Measurements from ENCODE around the gene GALNT9. TPM values are rescaled to one million over a fixed set of nuclear protein-coding genes. Genes with fewer than 3 reads are reported as not detected.

Gene GALNT9
- polyA plus RNA-seq, 2 of the 4 experiments (the other 2 are of a cell fraction) = 0.66 to 2.8 TPM

- Histone ChIP-seq H3K4me2 (no peak overlapping the region), H3K4me1 (no peaks in the 10 kb centered on the region), H3K9me3 (no peaks in the 10 kb centered on the region), H3K27ac (no peak overlapping the region), H3K4me3 (no peak overlapping the region)
- WGBS (ENCODE audit: missing lambda C conversion rate) = 81% methylated on average over 10 of the region's 10 CpGs
- TF ChIP-seq, protein P1, sequence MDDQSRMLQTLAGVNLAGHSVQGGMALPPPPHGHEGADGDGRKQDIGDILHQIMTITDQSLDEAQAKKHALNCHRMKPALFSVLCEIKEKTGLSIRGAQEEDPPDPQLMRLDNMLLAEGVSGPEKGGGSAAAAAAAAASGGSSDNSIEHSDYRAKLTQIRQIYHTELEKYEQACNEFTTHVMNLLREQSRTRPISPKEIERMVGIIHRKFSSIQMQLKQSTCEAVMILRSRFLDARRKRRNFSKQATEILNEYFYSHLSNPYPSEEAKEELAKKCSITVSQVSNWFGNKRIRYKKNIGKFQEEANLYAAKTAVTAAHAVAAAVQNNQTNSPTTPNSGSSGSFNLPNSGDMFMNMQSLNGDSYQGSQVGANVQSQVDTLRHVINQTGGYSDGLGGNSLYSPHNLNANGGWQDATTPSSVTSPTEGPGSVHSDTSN (IDR thresholded peaks at IDR 0.05) = no peak
- FAIRE-seq = no peak
- POLR2A ChIA-PET = no interaction called here
- ATAC-seq = no peak
- CTCF ChIA-PET = interaction anchor here (1.1 to 1.2 kb wide), 3 partner anchors 20 to 258 kb away, joined by 4 to 6 read pairs (median 5); no protein-coding TSS in a partner anchor
- no peak for DNase-seq (ENCODE audit: low read depth in 1 of 2, low spot score in 1 of 2)
These were observed 173.4 kb downstream of the GALNT9 start for GRCh38 chr12:132155771-132156572.

- H3K4me1 ChIP-seq = no peaks in the 10 kb centered on the region
- TF ChIP-seq GATA3 (IDR thresholded peaks at IDR 0.05; ENCODE audit: borderline replicate concordance) = no peak
- TF ChIP-seq SREBF2 (IDR thresholded peaks at IDR 0.05) = no peak
- TF ChIP-seq HDAC2 (IDR thresholded peaks at IDR 0.05) = 0 out of 2 replicates have a peak, but pooled peaks have one; percentile 26
- no peak; a peak in 2 of 6 replicates for ATAC-seq
- FAIRE-seq = no peak
- WGBS (ENCODE audit: missing lambda C conversion rate) = 89% methylated on average over 45 of the region's 51 CpGs
- ChIA-PET CTCF (interaction anchor here (0.6 to 1.2 kb wide), 4 partner anchors 21 to 260 kb away, joined by 3 to 6 read pairs (median 4); no protein-coding TSS in a partner anchor), POLR2A (no interaction called here)
- no peak overlapping the region for H3K27ac ChIP-seq
- no peaks in the 10 kb centered on the region for H3K9me3 ChIP-seq
- no peak overlapping the region for H3K4me2 ChIP-seq
- peak in 1 of 2 experiments; percentile 36 for DNase-seq (ENCODE audit: low read depth in 1 of 2, low spot score in 1 of 2)
- no peak overlapping the region for H3K4me3 ChIP-seq
These were observed 174.2 kb downstream of the GALNT9 start for GRCh38 chr12:132154941-132155770.

- Histone ChIP-seq H3K4me2 (no peak overlapping the region), H3K9me3 (no peaks in the 10 kb centered on the region), H3K27ac (no peak overlapping the region), H3K4me3 (no peak overlapping the region), H3K4me1 (no peaks in the 10 kb centered on the region)
- CTCF ChIA-PET = interaction anchor here (0.5 to 4.2 kb wide), 40 partner anchors 9 to 522 kb away, joined by 3 to 64 read pairs (median 4); partner anchors contain the start of genes NOC4L and P2RX2
- no peak for DNase-seq (ENCODE audit: low read depth in 1 of 2, low spot score in 1 of 2)
- WGBS (ENCODE audit: missing lambda C conversion rate) = 74% methylated on average over 16 of the region's 21 CpGs
- ATAC-seq = peak; percentile 45 to 49
- no peak for FAIRE-seq
- POLR2A ChIA-PET = no interaction called here
- TF ChIP-seq CHD2 (IDR thresholded peaks at IDR 0.05; ENCODE audit: low read length, partially characterized antibody) = no peak
- TF ChIP-seq EHMT2 (IDR thresholded peaks at IDR 0.05; ENCODE audit: low read depth) = no peak
- TF ChIP-seq JUN (IDR thresholded peaks at IDR 0.05) = no peak
- TF ChIP-seq, protein P2, sequence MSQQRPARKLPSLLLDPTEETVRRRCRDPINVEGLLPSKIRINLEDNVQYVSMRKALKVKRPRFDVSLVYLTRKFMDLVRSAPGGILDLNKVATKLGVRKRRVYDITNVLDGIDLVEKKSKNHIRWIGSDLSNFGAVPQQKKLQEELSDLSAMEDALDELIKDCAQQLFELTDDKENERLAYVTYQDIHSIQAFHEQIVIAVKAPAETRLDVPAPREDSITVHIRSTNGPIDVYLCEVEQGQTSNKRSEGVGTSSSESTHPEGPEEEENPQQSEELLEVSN (IDR thresholded peaks at IDR 0.05; ENCODE audit: borderline replicate concordance, low read depth) = no peak
- TF ChIP-seq, protein P3, sequence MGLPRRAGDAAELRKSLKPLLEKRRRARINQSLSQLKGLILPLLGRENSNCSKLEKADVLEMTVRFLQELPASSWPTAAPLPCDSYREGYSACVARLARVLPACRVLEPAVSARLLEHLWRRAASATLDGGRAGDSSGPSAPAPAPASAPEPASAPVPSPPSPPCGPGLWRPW (IDR thresholded peaks at IDR 0.05) = no peak
These were observed 175.0 kb downstream of the GALNT9 start for GRCh38 chr12:132154341-132154761.

DNA sequence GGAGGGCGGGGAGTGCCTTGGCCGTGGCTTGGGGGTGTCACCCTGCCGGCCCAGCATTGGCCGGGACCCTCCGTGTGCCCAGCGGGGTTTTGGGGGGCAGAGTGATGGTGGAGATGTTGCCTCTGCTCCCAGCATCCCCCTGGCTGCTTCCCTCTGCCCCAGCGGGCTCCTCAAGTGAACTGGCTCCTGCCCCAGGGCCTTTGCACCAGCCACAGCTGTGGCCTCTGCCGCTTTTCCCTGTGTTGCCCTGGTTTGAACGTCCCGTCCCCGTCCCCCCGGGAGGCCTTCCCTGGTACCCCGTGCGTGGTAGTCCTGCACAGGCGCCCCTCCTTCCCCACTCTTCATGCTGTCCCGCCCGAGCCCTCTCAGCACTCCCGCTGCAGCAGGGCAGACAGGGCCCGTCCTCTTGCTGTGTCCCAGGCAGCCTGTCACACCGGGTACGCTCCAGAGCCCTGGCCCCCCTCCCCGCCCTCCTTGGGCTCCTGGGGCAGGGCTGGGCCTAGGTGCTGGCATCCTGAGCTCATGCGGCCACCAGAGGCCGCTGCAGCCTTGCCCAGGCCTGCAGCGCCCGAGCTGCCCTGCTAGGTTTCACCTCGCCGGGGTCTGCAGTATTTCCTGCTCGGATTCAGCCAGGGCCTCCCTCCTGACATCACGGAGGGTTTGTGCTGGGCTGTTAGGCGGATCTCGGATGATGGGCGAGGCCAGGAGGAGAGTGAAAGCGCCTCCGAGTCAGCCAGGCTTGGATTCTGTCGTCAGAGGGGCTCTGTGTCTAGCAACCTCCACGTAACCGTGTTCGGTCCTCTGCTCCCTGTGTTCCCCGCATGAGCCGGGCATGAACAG, 175.7 kb downstream of the GALNT9 start:
- Histone ChIP-seq H3K4me3 (no peak overlapping the region), H3K27ac (no peak overlapping the region), H3K4me2 (0 out of 3 replicates have a peak overlapping the region, but pooled peaks have one; percentile 32), H3K9me3 (no peaks in the 10 kb centered on the region), H3K4me1 (no peaks in the 10 kb centered on the region)
- FAIRE-seq (no peak), DNase-seq (ENCODE audit: low read depth in 1 of 2, low spot score in 1 of 2) (peak; percentile 82 to 85), ATAC-seq (peak; percentile 85 to 98)
- WGBS (ENCODE audit: missing lambda C conversion rate) = 46% methylated on average over 38 of the region's 41 CpGs
- CTCF ChIA-PET = interaction anchor here (0.5 to 4.2 kb wide), 44 partner anchors 9 to 522 kb away, joined by 3 to 64 read pairs (median 4); partner anchors contain the start of genes NOC4L and P2RX2
- POLR2A ChIA-PET = interaction anchor here (0.9 kb wide), 1 partner anchor 260 kb away, joined by 3 read pairs; no protein-coding TSS in a partner anchor
- TF ChIP-seq CHD4 (IDR thresholded peaks at IDR 0.05; ENCODE audit: borderline replicate concordance) (no peak), GATA3 (IDR thresholded peaks at IDR 0.05; ENCODE audit: borderline replicate concordance) (no peak), FOXS1 (CRISPR knock-in tag; IDR thresholded peaks at IDR 0.05) (no peak), JUN (IDR thresholded peaks at IDR 0.05) (0 out of 5 replicates have a peak, but pooled peaks of 1 of the 2 experiments have one; percentile 31), ELK1 (IDR thresholded peaks at IDR 0.05; ENCODE audit: low read depth, low read length) (no peak), TFCP2L1 (CRISPR knock-in tag; IDR thresholded peaks at IDR 0.05) (peak; percentile 61; the same call in 1 of the 2 replicates), RAD21 (conservative IDR thresholded peaks at IDR 0.05 in 1 of 2, IDR thresholded peaks at IDR 0.05 in 1 of 2) (peak; percentile 92 to 95), SMC3 (IDR thresholded peaks at IDR 0.05) (peak; percentile 91), RFX5 (IDR thresholded peaks at IDR 0.05) (no peak), MYC (IDR thresholded peaks at IDR 0.05; ENCODE audit: borderline replicate concordance, low read length) (no peak), HEYL (CRISPR knock-in tag; IDR thresholded peaks at IDR 0.05) (no peak)
- TF ChIP-seq, protein P3 (IDR thresholded peaks at IDR 0.05) = no peak
- TF ChIP-seq, protein P4, sequence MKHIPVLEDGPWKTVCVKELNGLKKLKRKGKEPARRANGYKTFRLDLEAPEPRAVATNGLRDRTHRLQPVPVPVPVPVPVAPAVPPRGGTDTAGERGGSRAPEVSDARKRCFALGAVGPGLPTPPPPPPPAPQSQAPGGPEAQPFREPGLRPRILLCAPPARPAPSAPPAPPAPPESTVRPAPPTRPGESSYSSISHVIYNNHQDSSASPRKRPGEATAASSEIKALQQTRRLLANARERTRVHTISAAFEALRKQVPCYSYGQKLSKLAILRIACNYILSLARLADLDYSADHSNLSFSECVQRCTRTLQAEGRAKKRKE (CRISPR knock-in tag; IDR thresholded peaks at IDR 0.05; ENCODE audit: low read depth) = no peak

Measured in A549 (cell line).